Gastrocnemius medialis (tissue), 4 donors: ENCODE results near the gene BRWD1. TPM values are rescaled to one million over a fixed set of nuclear protein-coding genes. Genes with fewer than 3 reads are reported as not detected.

ENCODE experiments used
- ATAC-seq, 2 donors: fragments of 150-250 bp; one replicate each; pipeline ENCODE4 v1.9.1; 2016
- DNase-seq, 2 donors: peaks; one replicate each; pipeline ENCODE4 v3.0.0-alpha.2; 2019
- H3K27ac ChIP-seq, 4 donors: fragments of 200-600 bp; sonication (generic); 1 replicate in 1 of 4; 2 replicates in 3 of 4; pipeline ENCODE4 v1.5.1; 2016 to 2018; ENCODE audit warnings: mild to moderate bottlenecking in 2 of 4, moderate library complexity in 1 of 4
- H3K27me3 ChIP-seq, 3 donors: fragments of 200-600 bp; sonication (generic) in 2 of 3; 1 replicate in 1 of 3; 2 replicates in 2 of 3; pipeline versions ENCODE4 v1.5.1 to v1.6.0; 2016 to 2019; ENCODE audit warnings: mild to moderate bottlenecking in 1 of 3, moderate library complexity in 1 of 3
- H3K36me3 ChIP-seq, 2 donors: fragments of 200-600 bp; sonication (generic) in 1 of 2; one replicate each; pipeline ENCODE4 v1.5.1; 2017 to 2018
- H3K4me1 ChIP-seq, 2 donors: fragments of 200-600 bp; sonication (generic) in 1 of 2; one replicate each; pipeline ENCODE4 v1.5.1; 2016 to 2017; ENCODE audit warnings: mild to moderate bottlenecking in 2 of 2
- H3K4me3 ChIP-seq, 4 donors: fragments of 200-600 bp; sonication (generic) in 3 of 4; 1 replicate in 1 of 4; 2 replicates in 3 of 4; pipeline ENCODE4 v1.5.1; 2016 to 2019; ENCODE audit warnings: mild to moderate bottlenecking in 2 of 4
- H3K9me3 ChIP-seq, 3 donors: fragments of 200-600 bp; sonication (generic) in 2 of 3; 1 replicate in 1 of 3; 2 replicates in 2 of 3; pipeline ENCODE4 v1.5.1; 2016 to 2019
- CTCF ChIP-seq, 5 experiments: fragments of 450-650 bp in 3 of 5; fragments of 200-600 bp in 2 of 5; sonication (generic) in 2 of 5; IDR thresholded peaks in 4 of 5; conservative IDR thresholded peaks in 1 of 5; 1 replicate in 4 of 5; 2 replicates in 1 of 5; pipeline ENCODE4 v1.5.1; 2016 to 2019; ENCODE audit warnings: antibody characterized with exemption in 5 of 5, mild to moderate bottlenecking in 3 of 5, moderate library complexity in 3 of 5
- POLR2A ChIP-seq, 2 donors: fragments of 450-650 bp; IDR thresholded peaks; one replicate each; pipeline ENCODE4 v1.6.1; 2017; ENCODE audit warnings: antibody characterized with exemption in 2 of 2, mild to moderate bottlenecking in 2 of 2, moderate library complexity in 2 of 2
- in situ Hi-C, 4 donors: fragments of 200-750 bp; cut with MboI; loops; one replicate each; pipeline versions ENCODE4 v1.15.0 to v1.8.0; 2017; ENCODE audit warnings: low sequenced_read_pairs in 4 of 4
- intact Hi-C: fragments of 100-400 bp; cut with DNase I; formaldehyde crosslinking; loops from one replicate; pipeline ENCODE4 v1.15.1; 2023; ENCODE audit warnings: low total_unique reads
- total RNA-seq, 4 donors: library from RNA; depleted of rRNA; stranded (reverse); fragments of >200 nt; gene quantifications; one replicate each; pipeline versions ENCODE4 v1.1.0 to v1.2.3, GENCODE V29; 2016

The BRWD1 gene
- total RNA-seq, 4 donors from 2014 or later = 42.2 to 65.7 (median 50.4) TPM

DNA sequence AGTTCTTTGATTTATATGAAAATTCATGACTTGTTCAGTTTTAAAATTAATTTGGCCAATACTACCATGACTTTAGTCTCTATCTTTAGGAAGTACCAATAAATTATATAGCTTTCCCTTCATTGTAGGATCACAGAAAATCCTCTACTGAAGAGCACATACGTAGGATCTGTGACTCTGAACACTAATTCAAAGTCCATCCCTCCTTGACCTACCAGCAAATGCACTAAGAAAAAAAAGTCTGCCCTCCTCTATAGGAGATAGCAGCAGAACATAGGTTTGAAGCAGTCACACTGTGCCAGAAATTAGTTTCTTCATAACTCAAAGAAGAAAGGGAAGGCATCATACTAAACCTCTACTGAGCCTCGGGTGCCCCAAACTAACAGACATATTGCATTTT lies 16.5 kb downstream of the BRWD1 start:
- Histone ChIP-seq H3K27ac (no peak overlapping the region), H3K4me3 (no peak overlapping the region), H3K27me3 (no peaks in the 10 kb centered on the region), H3K9me3 (no peaks in the 10 kb centered on the region), H3K4me1 (peaks cover 6% of the 10 kb centered on the region in 2 donors), H3K36me3 (peaks cover 0 to 59% of the 10 kb centered on the region in 2 donors)
- intact Hi-C loops (no loop called here), in situ Hi-C loops (no loop called here)
- DNase-seq (no peak), ATAC-seq (no peak)
- TF ChIP-seq POLR2A (IDR thresholded peaks at IDR 0.05) (no peak), CTCF (IDR thresholded peaks at IDR 0.05 in 4 of 5, conservative IDR thresholded peaks at IDR 0.05 in 1 of 5) (no peak)

DNA sequence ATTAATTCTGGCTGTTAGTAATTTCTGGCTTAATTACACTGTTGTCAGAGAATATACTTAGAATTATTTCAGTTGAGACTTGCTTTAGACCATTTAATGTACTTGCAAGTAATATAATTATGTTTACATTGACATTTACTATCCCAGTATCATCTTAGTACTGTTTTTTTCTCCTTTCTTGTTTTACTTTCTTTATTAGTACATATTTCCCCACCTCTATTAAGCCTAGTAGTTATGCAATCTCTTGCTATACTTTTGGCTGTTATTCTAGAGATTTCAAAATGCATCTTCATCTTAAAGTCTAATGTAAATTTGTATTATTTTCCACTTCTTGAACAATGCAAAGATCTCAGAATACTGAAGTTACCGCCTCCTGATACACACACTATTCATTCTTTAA lies 24.4 kb downstream of the BRWD1 start:
- Histone ChIP-seq H3K9me3 (no peaks in the 10 kb centered on the region), H3K4me3 (no peak overlapping the region), H3K27me3 (no peaks in the 10 kb centered on the region), H3K27ac (no peak overlapping the region), H3K36me3 (peaks cover 0 to 59% of the 10 kb centered on the region in 2 donors), H3K4me1 (no peaks in the 10 kb centered on the region)
- ATAC-seq (no peak), DNase-seq (no peak)
- intact Hi-C loops = no loop called here
- TF ChIP-seq POLR2A (IDR thresholded peaks at IDR 0.05) = no peak
- TF ChIP-seq CTCF (IDR thresholded peaks at IDR 0.05 in 4 of 5, conservative IDR thresholded peaks at IDR 0.05 in 1 of 5) = no peak
- in situ Hi-C loops = no loop called here

- no peaks in the 10 kb centered on the region for H3K9me3 ChIP-seq
- TF ChIP-seq CTCF (IDR thresholded peaks at IDR 0.05 in 4 of 5, conservative IDR thresholded peaks at IDR 0.05 in 1 of 5) (no peak), POLR2A (IDR thresholded peaks at IDR 0.05) (no peak)
- H3K36me3 ChIP-seq = peaks cover 0 to 29% of the 10 kb centered on the region in 2 donors
- H3K27me3 ChIP-seq = no peaks in the 10 kb centered on the region
- DNase-seq (no peak), ATAC-seq (no peak)
- no peak overlapping the region for H3K27ac ChIP-seq
- in situ Hi-C loops (no loop called here), intact Hi-C loops (no loop called here)
- H3K4me1 ChIP-seq = no peaks in the 10 kb centered on the region
- H3K4me3 ChIP-seq = no peak overlapping the region
These were observed 30.5 kb downstream of the BRWD1 start for GRCh38 chr21:39282911-39283310.

GRCh38 chr21:39281853-39282252 lies 31.6 kb downstream of the BRWD1 start:
- no peak overlapping the region for H3K27ac ChIP-seq

More at GRCh38 chr21:39281853-39282252, 31.6 kb downstream of the BRWD1 start:
- no peaks in the 10 kb centered on the region for H3K4me1 ChIP-seq
- H3K36me3 ChIP-seq = peaks cover 0 to 34% of the 10 kb centered on the region in 2 donors
- DNase-seq (no peak), ATAC-seq (no peak)
- TF ChIP-seq POLR2A (IDR thresholded peaks at IDR 0.05) = no peak
- TF ChIP-seq CTCF (IDR thresholded peaks at IDR 0.05 in 4 of 5, conservative IDR thresholded peaks at IDR 0.05 in 1 of 5) = no peak
- no peaks in the 10 kb centered on the region for H3K9me3 ChIP-seq
- no peaks in the 10 kb centered on the region for H3K27me3 ChIP-seq
- in situ Hi-C loops = no loop called here
- H3K4me3 ChIP-seq = no peak overlapping the region
- intact Hi-C loops = no loop called here
